Activated CD4-positive, alpha-beta T cell treated with anti-CD3 and anti-CD28 coated beads, Interleukin-2, amount 50 U/mL, for 4 hours (primary cell): ENCODE data around the gene BCL2L1.
"Not testable (repeated sequence)": the region's sequence is repeated elsewhere in the genome, so short reads cannot be mapped to it uniquely, and the experiment has no call there.

Experiments
- DNase-seq, 2 experiments: peaks; one replicate each; pipeline ENCODE4 v3.0.0-alpha.2; 2020

BCL2L1 gene

GRCh38 chr20:31642837-31643236, 79.8 kb downstream of the BCL2L1 start:
- DNase-seq, result no peak

GRCh38 chr20:31641391-31641790, 81.3 kb downstream of the BCL2L1 start:
- DNase-seq, result no peak

GRCh38 chr20:31640259-31640658, 82.4 kb downstream of the BCL2L1 start:
- no peak for DNase-seq

GRCh38 chr20:31638816-31639215, 83.9 kb downstream of the BCL2L1 start:
- DNase-seq, result no peak

- no peak for DNase-seq
These were observed 84.4 kb downstream of the BCL2L1 start for GRCh38 chr20:31638317-31638716.

GRCh38 chr20:31637660-31638059, 85.0 kb downstream of the BCL2L1 start, which contains the start of gene COX4I2:
TSS of gene COX4I2 (plus strand) at chr20:31637912. CDS start at chr20:31639018, 1,106 bp downstream.
- no peak for DNase-seq

- DNase-seq, result no peak
These were observed 89.2 kb downstream of the BCL2L1 start for GRCh38 chr20:31633339-31633914.

GRCh38 chr20:31632548-31633338, 89.9 kb downstream of the BCL2L1 start:
- DNase-seq, result no peak

GRCh38 chr20:31630187-31630790, 92.4 kb downstream of the BCL2L1 start:
- no peak for DNase-seq

GRCh38 chr20:31628057-31628456, 94.6 kb downstream of the BCL2L1 start:
- not testable (repeated sequence) for DNase-seq

- DNase-seq, result not testable (repeated sequence)
These were observed 96.1 kb downstream of the BCL2L1 start for GRCh38 chr20:31626534-31626933.

GRCh38 chr20:31623123-31623505, 99.6 kb downstream of the BCL2L1 start:
- not testable (repeated sequence) for DNase-seq

GRCh38 chr20:31620246-31620645, 102.4 kb downstream of the BCL2L1 start:
- DNase-seq, result no peak

GRCh38 chr20:31617432-31618104, 105.1 kb downstream of the BCL2L1 start:
- no peak for DNase-seq

- no peak for DNase-seq
These were observed 107.3 kb downstream of the BCL2L1 start for GRCh38 chr20:31615416-31615815.
